Hematopoietic multipotent progenitor cell treated with erythropoietin and hydrocortisone succinate and interleukin-3 and kit ligand, for 4 days (in vitro differentiated cells): ENCODE results near the gene GRIK2.

ENCODE experiments used
- DNase-seq: peaks from one replicate; pipeline ENCODE4 v3.0.0-alpha.2; 2015

GRIK2 gene

DNA sequence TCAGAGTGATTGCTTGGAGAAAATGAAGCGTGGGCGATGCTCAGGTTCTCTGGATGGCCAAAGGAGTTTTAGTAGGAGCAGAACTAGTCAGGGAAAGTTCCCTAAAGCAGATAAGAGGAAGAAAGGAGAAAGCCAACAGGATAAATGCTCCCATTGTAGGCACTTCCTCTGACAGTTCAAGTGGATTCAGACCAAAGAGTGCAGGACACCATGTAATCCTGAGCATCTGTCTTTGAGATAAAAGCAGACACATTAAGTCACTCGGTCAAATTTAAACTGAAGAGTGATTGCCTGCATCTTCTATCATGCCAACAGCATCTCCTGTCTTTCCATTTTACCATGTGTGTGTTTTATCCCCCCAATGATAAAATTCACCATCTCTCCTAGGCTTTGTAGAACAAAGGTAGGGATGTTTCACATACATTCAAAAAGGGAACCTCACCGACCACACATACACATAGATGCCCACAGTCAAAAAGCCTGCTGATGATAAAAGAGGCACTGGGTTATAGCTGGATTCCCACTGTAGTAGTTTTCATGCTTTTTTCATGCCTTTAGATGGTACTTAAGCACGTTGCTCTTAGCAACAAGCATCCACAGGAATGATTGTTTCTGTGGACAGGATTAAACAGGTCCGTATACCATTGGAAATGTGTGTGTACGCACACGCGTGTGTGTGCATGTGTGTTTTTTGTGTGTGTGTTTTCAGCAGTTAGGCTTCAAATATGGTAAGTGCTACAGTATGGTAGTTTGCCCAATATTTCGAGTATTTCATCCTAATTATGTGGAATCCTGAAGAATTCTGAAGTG is 7.0 kb downstream of the GRIK2 start:
- no peak for DNase-seq

DNA sequence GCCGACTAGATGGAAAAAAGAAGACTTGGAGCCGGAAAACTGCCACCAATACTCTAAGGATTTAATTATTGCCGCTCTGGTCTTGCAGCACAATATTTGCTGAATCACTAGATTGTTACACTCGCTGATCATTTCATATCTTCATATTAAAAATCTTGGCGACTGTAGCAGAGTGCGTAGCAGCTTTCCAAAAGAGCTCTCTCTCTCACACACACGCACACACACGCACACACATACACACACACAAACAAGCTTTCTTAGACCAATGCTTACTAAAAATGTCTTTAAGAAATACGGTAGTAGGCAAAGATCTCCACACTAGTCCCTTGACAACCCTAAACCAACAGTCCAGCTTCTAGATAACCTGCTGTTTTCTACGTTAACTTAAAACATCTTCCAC is 7.7 kb downstream of the GRIK2 start:
- DNase-seq, result no peak

- no peak for DNase-seq
Measured at GRCh38 chr6:101401792-101402621, 8.5 kb downstream of the GRIK2 start.

GRCh38 chr6:101402622-101403031 is 9.1 kb downstream of the GRIK2 start:
- no peak for DNase-seq

DNA sequence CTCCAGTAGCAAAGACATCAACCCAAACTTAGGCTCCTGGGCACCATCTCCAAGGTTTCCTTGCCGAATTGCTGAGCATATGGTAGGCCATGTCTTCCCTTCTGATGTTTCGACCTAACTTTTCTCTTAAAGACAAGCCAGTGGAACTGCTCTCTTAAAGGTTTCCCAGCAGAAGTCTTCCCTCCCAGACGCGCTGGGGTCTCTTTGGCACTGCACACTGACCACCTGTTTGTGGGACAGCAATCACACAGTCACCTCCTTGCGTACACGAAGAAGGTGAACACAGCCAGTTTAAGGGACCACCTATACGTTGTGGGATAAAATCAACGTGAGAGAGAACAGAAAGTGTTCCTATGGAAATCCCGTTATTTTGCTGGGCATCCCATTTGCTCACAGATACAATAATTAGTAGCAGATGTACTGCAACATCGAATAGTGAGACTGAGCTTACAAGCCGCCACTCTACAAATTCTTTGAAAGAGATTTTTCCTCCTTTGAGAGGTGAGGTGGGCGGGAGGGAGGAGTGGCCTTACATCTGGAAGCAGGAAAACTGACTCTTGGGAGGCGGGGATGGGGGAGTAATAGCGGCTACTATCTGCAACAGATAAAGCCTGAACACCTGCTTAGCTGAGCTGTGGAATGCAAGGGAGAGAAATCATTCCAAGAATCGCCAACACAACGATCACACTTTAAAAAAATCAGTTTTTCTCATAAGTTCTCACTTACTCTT is 9.9 kb downstream of the GRIK2 start:
- DNase-seq, result no peak

DNA sequence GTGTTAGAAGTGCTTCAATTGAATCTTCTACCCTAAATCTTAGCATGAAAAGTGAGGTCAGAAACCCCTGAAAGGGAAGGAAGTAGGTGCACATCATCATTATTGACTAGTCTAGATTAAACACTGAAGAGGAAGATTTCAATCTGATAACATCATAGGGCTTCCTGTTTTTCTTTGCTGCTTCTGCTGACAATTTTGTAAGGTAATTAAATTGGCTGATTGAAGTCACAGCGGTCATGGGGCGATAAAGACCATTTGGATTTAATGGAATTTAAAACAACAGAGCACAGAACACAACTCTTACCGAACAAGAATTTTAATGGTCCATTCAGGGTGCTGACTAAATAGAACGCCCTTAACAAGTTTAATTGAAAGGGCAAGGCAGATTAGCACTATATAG is 11.3 kb downstream of the GRIK2 start:
- no peak for DNase-seq

DNA sequence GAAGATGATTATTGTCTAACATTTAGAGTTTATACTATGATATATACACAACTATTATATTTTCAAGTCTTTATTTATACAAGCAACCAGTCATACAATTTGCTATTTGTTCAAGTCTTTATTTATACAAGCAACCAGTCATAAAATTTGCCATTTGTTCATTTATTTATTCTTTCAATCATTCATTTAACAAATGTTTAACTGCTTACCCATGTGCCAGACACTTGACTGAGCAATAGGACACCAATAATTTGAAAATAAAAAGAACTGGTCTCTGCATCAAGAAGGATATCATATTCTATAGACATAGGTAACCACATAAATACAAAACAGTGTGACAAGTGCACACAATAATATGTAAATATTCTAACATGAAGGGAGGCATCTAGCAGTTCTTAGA is 20.3 kb downstream of the GRIK2 start:
- DNase-seq, result no peak

- no peak for DNase-seq
Measured at GRCh38 chr6:101417900-101418299, 24.4 kb downstream of the GRIK2 start.

- no peak for DNase-seq
Measured at GRCh38 chr6:101422251-101422650, 28.7 kb downstream of the GRIK2 start.

DNA sequence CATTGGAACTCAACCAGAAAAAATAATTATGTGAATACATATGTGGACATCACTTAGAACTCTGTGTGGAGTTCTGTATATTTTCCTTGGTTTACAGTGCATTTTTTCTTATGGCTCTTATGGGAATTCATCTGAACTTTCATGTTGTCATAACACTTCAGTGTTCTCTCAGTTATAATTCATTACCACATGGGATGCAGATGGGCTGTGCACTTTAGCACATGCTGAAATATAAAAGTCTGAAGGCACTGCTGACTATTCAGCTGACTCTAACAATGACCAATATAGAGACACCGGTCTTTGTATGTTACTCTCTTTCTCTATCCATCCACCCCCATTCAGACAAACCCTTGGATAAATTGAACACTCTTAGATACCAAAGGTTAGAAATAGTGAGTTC is 29.3 kb downstream of the GRIK2 start:
- DNase-seq, result no peak

- no peak for DNase-seq
Measured at GRCh38 chr6:101429270-101429669, 35.8 kb downstream of the GRIK2 start.

DNA sequence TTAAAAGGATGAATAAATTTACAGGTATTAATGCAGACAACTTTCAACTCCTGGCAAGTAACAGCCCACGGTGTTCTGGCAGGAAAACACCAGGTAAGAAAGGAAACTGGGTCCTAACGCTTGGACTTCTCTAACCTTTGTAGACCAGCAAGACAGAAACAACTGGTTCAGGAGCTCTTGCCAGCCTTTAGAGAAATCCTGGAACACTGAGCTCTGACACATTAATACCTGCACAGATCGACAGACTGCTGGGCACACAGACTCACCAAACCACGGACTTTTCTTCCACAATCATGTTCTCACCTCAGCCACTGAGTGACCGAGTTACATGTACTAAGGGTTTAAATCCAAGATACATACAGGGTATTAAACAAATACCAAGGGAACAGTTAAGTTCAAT is 36.3 kb downstream of the GRIK2 start:
- no peak for DNase-seq

DNA sequence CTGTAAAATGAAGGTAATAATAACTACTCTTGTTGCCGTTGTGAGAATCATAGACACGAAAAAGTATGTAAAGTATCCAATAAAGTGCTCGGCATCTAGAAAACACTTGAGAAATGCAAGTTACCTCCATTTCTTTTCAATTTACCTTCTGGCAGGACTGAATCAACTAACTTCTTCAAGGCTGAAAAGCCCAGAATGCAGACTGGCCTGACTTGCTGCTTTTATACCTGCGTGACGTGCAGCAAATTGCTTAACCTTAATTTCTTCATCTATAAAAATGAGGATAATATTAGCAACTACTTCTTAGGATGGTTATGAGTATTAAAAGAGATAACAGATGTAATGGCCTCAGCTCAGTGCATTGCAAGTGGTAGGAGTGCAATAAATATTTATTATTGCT is 39.6 kb downstream of the GRIK2 start:
- DNase-seq, result no peak

- no peak for DNase-seq
Measured at GRCh38 chr6:101434601-101435000, 41.1 kb downstream of the GRIK2 start.

DNA sequence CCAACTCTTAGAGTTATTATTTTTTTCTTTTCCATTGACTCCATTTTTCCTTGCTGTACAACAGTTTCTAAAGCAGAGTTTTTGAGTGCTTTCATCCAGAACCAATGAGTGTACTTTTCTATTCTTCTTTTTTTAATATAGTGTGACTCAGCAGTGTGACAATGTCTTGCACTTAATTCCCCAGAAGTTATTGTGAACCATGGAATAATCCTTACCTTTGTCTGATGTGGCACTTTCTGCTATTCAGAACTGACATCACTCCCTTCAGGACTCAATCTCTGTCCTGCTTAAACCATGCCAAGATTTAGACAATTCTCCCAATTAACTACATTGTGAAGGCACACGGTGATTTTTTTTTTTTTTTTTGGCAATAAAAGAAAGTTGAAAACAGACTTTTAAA is 41.5 kb downstream of the GRIK2 start:
- DNase-seq, result no peak

- DNase-seq, result no peak
Measured at GRCh38 chr6:101439790-101440189, 46.3 kb downstream of the GRIK2 start.

- no peak for DNase-seq
Measured at GRCh38 chr6:101443315-101443714, 49.8 kb downstream of the GRIK2 start.

DNA sequence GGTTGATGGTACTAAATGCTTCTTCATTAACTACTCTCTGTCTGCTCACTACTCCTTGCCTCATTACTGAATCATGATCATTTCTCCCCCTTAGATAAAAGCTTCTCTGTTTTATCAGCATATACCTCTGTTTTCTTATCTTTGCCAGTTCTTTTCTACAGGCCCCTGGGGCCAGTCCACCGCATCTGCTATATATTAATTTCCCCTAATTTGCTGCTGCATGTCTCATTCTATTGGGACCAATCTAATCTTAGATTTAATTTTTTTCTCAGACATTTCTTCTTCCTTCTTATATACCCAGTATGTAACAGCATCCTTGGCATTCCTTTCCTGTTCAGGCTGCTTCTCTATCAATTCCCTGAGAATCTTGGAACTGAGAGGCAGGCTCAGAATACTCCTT is 51.2 kb downstream of the GRIK2 start:
- no peak for DNase-seq

DNA sequence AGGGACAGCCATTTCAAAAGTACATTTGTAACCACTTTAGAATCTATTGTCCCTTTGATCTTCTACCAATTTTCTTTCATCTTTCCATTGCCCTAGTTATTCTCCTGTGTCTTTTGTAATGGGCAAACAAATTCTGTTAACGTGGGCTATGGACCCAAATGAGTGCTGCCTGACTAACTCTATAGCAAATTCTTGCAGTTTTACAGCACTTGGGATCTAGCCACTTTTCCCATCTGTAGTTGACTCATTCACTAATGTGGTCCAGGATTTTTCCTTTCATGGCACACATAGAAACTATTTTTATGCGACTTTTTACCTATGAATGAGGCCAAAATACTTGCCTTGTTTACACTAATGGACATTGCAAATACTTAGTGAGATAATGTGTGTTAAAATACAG is 52.0 kb downstream of the GRIK2 start:
- no peak for DNase-seq

GRCh38 chr6:101450901-101451300 is 57.4 kb downstream of the GRIK2 start:
- no peak for DNase-seq

GRCh38 chr6:101451981-101452380 is 58.5 kb downstream of the GRIK2 start:
- DNase-seq, result no peak

DNA sequence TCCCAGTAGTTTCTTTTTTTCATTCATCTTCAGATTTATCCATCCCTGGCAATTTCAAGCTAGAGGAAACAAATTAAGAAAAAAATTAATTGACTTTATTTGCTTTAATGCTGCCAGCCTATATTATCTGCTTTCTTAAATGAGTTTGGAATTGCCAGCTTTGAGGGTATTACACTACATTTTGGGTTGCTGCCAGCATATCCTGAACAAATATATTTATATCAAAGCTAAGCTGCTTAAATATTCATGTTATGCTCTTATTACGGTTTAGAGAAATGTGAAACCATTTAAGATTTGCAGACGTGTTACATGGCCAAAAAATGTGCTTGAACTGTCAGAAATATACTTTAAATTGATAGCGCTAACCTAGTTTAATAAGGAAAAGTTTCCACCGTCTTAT is 59.7 kb downstream of the GRIK2 start:
- DNase-seq, result no peak

DNA sequence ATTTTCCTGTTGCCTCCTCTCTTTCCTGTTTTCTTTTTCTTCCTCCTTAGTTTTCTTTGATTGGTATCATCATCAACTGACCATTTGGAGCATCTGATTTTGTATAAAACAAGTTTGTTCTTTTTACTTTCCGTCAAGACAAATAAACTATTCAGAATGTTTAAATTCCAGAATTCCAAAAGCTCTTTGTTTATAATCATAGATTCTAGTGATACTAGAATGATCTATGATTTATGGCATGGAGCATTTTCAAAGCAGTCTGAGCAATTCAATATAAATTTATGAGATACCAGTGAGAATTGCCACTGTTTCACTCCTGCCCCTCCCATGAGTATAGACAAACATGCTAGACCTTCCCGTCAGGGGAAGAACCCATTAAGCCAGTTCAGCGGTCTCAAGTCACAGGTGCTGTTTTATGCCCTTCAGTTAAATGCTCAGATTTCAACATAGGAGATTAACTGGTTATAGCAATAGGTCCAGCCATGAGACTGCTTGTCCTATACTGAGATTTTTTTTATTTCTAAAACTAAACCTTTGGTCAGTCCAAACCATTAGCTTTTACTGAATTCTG is 60.7 kb downstream of the GRIK2 start:
- DNase-seq, result no peak
